Ovary (tissue), 9 donors: ENCODE measurements around the gene FALEC. TPM values are rescaled to one million over a fixed set of nuclear protein-coding genes. Genes with fewer than 3 reads are reported as not detected.
A peak's percentile ranks its signal among the peaks of the same experiment; 100 is the strongest.

Source experiments
- DNase-seq, 5 donors: peaks; one replicate each; pipeline ENCODE4 v3.0.0-alpha.2; 2019 to 2020
- H3K27ac ChIP-seq, 2 donors: fragments of 200-600 bp; one replicate each; pipeline versions ENCODE4 v1.5.1 to v1.8.0; 2019 to 2022
- H3K27me3 ChIP-seq: fragments of 200-600 bp; one replicate; pipeline ENCODE4 v1.8.0; 2022
- H3K36me3 ChIP-seq: fragments of 200-600 bp; sonication (generic); one replicate; pipeline ENCODE4 v1.5.1; 2019
- H3K4me1 ChIP-seq: one replicate; pipeline ENCODE4 v1.8.1; 2013; ENCODE audit warnings: mild to moderate bottlenecking, moderate library complexity; ENCODE audit not compliant: insufficient read depth
- H3K4me3 ChIP-seq: fragments of 200-600 bp; sonication (generic); one replicate; pipeline ENCODE4 v1.5.1; 2017
- H3K9me3 ChIP-seq, 2 donors: fragments of 200-600 bp in 1 of 2; sonication (generic) in 1 of 2; one replicate each; pipeline versions ENCODE4 v1.5.1 to v1.8.1; 2013 to 2019; ENCODE audit warnings: mild to moderate bottlenecking in 1 of 2, moderate library complexity in 1 of 2
- EP300 ChIP-seq: sonication (generic); formaldehyde crosslinking; IDR thresholded peaks from one replicate; pipeline ENCODE4 v1.6.1; 2017; ENCODE audit warnings: antibody characterized with exemption
- POLR2A ChIP-seq: fragments of 450-650 bp; IDR thresholded peaks from one replicate; pipeline ENCODE4 v1.6.1; 2017; ENCODE audit warnings: antibody characterized with exemption, mild to moderate bottlenecking, moderate library complexity
- WGBS, 3 donors: extraction: QIAGEN DNeasy Blood & Tissue Kit in 1 of 3; methylation state at CpG; one replicate each; pipeline versions ENCODE4 v1.1.5 to v1.1.7; 2013 to 2017; 5-methylcytosine and 5-hydroxymethylcytosine counted together
- intact Hi-C, 4 donors: fragments of 100-400 bp; cut with DNase I; formaldehyde crosslinking; loops; one replicate each; pipeline versions ENCODE4 v1.11.0 to v1.15.1; 2022 to 2023
- polyA plus RNA-seq, 2 donors: library from polyadenylated mRNA; stranded (reverse); fragments of 200-250 nt in 1 of 2; fragments of 350-450 nt in 1 of 2; fragmentation: Illumina TruSeq in 1 of 2; extraction: RNeasy Lipid Tissue Mini Kit (QIAGEN cat#74804) in 1 of 2; gene quantifications; one replicate each; pipeline ENCODE4 v1.2.3, GENCODE V29; 2013 to 2014
- total RNA-seq, 7 donors: library from RNA; depleted of rRNA in 2 of 7; stranded (reverse); fragments of >200 nt in 2 of 7; fragmentation: NEBNext Ultra II Directional in 3 of 7; extraction: Animal tissue kit (Norgen Biotek cat#: 25700) in 3 of 7; gene quantifications; one replicate each; pipeline versions ENCODE4 v1.1.0 to v1.2.4, GENCODE V29; 2016 to 2023
- TF ChIP-seq, protein P1 (sequence below), 3 donors: fragments of 450-650 bp in 2 of 3; fragments of 200-600 bp in 1 of 3; IDR thresholded peaks; one replicate each; pipeline versions ENCODE4 v1.5.1 to v1.8.0; 2016 to 2022; ENCODE audit warnings: antibody characterized with exemption in 3 of 3, mild to moderate bottlenecking in 1 of 3
- donor health status: DM: no; HTN: no; CAD: no; lungs with moderate emphysema.
- donor health status: DM: no; HTN: no; CAD: no.
- donor health status: Bipolar disorder and iron deficiency.
- donor health status: DM: yes; HTN: yes; CAD: no.
- donor health status: DM: no; HTN: no; CAD: no.
- donor health status: DM: yes; HTN: yes; CAD: no.

Gene FALEC
- total and polyA plus RNA-seq, 9 donors, result 0.51 to 1.7 (median 0.77) TPM; not detected in 5

DNA sequence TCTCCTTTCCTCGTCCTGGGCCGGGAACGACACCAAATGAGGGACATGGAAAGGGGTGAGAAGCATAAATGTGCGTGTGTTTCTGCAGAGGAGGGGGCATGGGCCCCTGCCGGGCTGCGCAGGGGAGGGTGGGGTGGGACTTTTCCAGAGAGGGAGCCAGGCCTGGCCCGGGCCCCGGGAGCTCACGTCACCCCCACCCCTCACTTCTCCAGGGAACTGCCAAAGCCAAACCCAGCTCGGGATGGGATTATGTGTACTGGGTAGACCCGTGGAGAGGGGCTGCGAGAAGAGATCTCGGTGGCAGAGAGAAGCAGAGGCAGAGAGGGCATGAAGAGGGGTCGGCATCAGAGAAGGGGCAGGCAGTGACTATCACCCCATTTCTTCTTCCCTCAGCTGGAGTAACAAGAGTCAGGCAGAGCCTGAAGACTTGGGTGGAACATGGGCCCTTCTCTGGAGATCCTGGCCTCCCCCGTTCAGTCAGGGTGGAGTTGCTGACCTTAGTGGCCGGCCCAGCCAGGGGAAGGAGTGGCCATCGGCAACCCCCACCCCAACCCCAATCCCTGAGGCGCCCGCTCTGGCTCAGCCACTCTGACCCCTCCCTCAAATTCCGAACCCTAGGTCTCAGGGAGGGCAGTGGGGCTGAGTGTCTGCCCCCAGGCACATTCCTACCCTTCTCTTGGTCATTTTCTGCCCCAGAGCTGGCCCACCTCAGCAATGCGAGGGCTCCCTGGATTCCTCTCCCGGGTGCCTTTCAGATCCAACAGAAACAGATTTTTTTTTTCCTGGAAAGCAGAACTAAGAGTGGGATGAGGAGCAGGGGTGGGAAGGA lies 34.9 kb downstream of the FALEC start:
- H3K4me1 ChIP-seq, result peaks cover 16% of the 10 kb centered on the region
- H3K9me3 ChIP-seq, result no peaks in the 10 kb centered on the region
- TF ChIP-seq POLR2A (peak; percentile 36), EP300 (no peak)
- TF ChIP-seq, protein P1, sequence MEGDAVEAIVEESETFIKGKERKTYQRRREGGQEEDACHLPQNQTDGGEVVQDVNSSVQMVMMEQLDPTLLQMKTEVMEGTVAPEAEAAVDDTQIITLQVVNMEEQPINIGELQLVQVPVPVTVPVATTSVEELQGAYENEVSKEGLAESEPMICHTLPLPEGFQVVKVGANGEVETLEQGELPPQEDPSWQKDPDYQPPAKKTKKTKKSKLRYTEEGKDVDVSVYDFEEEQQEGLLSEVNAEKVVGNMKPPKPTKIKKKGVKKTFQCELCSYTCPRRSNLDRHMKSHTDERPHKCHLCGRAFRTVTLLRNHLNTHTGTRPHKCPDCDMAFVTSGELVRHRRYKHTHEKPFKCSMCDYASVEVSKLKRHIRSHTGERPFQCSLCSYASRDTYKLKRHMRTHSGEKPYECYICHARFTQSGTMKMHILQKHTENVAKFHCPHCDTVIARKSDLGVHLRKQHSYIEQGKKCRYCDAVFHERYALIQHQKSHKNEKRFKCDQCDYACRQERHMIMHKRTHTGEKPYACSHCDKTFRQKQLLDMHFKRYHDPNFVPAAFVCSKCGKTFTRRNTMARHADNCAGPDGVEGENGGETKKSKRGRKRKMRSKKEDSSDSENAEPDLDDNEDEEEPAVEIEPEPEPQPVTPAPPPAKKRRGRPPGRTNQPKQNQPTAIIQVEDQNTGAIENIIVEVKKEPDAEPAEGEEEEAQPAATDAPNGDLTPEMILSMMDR (IDR thresholded peaks at IDR 0.05), result no peak
- peak overlapping the region; percentile 89 to 92 for H3K27ac ChIP-seq
- intact Hi-C loops, result loop anchor here in 3 of 4 donors (10.0 kb wide), 3 partner anchors 74 to 264 kb away; partner anchors contain the start of genes ENSA (in 1 of the 3) and GOLPH3L (in 1 of the 3)
- H3K27me3 ChIP-seq, result no peaks in the 10 kb centered on the region
- no peaks in the 10 kb centered on the region for H3K36me3 ChIP-seq
- WGBS, 3 donors, result 18 to 39% (median 32%) methylated on average over 22 of the region's 22 CpGs
- peak; percentile 72 to 86 (median 75) for DNase-seq
- peak overlapping the region; percentile 59 for H3K4me3 ChIP-seq

DNA sequence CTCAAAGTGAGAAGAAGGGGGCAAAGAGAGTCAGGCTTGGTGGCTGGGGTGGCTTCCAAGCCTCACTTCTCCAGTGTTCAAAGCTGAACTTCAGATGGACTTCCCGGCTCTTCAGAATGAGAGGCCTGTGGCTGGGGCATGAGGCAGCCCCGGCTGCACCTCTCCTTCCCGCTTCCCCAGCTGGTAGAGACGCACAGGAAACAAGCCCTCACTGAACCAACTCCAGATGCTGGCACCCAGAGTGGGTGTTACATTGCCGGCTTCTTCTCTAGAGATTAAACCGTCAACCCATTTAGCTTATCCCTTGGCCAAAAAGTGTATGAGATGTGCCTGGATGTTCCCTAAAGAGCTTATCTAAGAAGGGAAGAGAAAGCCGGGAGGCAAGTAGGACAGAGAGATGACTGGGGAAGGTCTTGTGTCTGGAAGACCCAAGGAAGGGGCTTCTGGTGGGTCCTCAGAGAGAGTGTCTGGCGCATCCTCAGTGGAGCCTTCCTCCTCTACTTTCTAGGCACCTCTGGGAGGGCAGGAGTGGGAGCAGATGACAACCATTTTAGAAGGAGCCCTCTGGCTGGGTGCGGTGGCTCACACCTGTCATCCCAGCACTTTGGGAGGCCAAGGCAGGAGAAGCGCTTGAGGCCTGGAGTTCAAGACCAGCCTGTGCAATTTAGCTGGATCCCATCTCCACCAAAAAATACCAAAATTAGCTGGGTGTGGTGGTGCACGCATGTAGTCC lies 35.7 kb downstream of the FALEC start:
- Histone ChIP-seq H3K4me3 (no peak overlapping the region), H3K27me3 (no peaks in the 10 kb centered on the region), H3K9me3 (no peaks in the 10 kb centered on the region), H3K4me1 (peaks cover 16% of the 10 kb centered on the region), H3K36me3 (no peaks in the 10 kb centered on the region), H3K27ac (peak overlapping the region; percentile 89 to 92)
- TF ChIP-seq EP300 (no peak), POLR2A (no peak)
- TF ChIP-seq, protein P1 (IDR thresholded peaks at IDR 0.05), result no peak
- intact Hi-C loops, result loop anchor here in 3 of 4 donors (10.0 kb wide), 3 partner anchors 74 to 264 kb away; partner anchors contain the start of genes ENSA (in 1 of the 3) and GOLPH3L (in 1 of the 3)
- peak in 1 of 5 donors; percentile 50 for DNase-seq
- WGBS, 3 donors, result 70 to 81% (median 75%) methylated on average over 11 of the region's 11 CpGs

DNA sequence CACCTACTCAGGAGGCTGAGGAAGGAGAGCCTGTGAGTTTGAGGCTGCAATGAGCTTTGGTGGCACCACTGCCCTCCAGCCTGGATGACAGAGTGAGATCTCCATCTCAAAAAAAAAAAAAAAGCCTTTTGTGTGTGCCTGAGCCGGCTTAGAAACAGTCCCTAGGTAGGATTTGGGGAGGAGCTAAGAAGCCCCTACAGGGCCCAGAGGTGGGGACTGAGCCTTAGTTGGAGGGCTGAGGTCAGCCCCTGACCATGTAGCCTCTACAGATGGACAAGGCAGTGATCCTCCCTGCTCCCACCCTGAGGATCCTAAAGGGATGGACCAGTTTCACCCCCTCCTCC lies 36.2 kb downstream of the FALEC start:
- Histone ChIP-seq H3K36me3 (no peaks in the 10 kb centered on the region), H3K4me3 (no peak overlapping the region), H3K9me3 (no peaks in the 10 kb centered on the region), H3K27me3 (no peaks in the 10 kb centered on the region), H3K4me1 (peaks cover 16% of the 10 kb centered on the region), H3K27ac (peak overlapping the region; percentile 51 to 89)
- WGBS, 3 donors, result 60 to 65% (median 62%) methylated on average over 1 of the region's 1 CpG
- intact Hi-C loops, result loop anchor here in 3 of 4 donors (10.0 kb wide), 3 partner anchors 73 to 263 kb away; partner anchors contain the start of genes ENSA (in 1 of the 3) and GOLPH3L (in 1 of the 3)
- TF ChIP-seq, protein P1 (IDR thresholded peaks at IDR 0.05), result no peak
- no peak for TF ChIP-seq EP300
- TF ChIP-seq POLR2A, result no peak
- DNase-seq, result no peak

DNA sequence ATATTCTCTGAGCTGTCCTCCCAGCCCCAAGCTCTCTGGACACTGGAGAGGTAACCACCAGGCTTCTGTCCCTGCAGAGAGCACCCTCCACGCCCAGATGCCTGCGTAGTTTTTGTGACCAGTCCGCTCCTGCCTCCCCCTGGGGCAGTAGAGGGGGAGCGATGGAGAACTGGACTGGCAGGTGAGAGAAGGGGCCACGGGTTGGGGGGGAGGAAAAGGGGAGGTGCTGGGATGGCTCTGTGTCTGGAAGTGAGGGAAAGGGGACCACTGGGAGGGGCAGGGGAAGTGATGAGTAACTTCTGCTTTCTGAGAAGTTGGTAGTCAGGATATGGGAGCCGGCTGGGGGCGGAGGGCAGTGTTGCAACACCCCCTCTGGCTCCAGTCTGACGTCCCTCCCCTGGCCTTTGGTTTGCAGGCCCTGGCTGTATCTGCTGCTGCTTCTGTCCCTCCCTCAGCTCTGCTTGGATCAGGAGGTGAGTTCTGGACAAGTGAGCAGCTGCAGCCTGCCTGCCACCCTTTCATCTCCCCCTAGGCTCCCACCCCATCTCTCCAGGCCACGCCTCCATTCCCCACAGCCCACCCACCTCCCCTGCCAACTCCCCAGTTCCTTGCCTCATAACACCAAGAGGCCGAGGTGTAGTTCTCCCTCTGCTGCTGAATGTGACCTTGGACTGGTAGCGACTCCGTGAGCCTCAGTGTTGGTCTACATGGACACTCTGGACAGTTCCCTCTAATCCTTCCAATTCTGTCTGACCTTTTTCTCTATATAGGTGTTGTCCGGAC lies 36.8 kb downstream of the FALEC start:
- Histone ChIP-seq H3K4me1 (peaks cover 16% of the 10 kb centered on the region), H3K4me3 (no peak overlapping the region), H3K36me3 (no peaks in the 10 kb centered on the region), H3K27ac (peak overlapping the region; percentile 85 to 89), H3K9me3 (no peaks in the 10 kb centered on the region), H3K27me3 (no peaks in the 10 kb centered on the region)
- intact Hi-C loops, result loop anchor here in 3 of 4 donors (10.0 kb wide), 3 partner anchors 72 to 262 kb away; partner anchors contain the start of genes ENSA (in 1 of the 3) and GOLPH3L (in 1 of the 3)
- peak; percentile 43 for TF ChIP-seq POLR2A
- peak; percentile 97 for TF ChIP-seq EP300
- TF ChIP-seq, protein P1 (IDR thresholded peaks at IDR 0.05), result no peak
- peak; percentile 89 to 97 (median 90) for DNase-seq
- WGBS, 3 donors, result 21 to 24% (median 23%) methylated on average over 13 of the region's 13 CpGs
